ENCODE results near the gene LZIC.

LZIC gene

DNA sequence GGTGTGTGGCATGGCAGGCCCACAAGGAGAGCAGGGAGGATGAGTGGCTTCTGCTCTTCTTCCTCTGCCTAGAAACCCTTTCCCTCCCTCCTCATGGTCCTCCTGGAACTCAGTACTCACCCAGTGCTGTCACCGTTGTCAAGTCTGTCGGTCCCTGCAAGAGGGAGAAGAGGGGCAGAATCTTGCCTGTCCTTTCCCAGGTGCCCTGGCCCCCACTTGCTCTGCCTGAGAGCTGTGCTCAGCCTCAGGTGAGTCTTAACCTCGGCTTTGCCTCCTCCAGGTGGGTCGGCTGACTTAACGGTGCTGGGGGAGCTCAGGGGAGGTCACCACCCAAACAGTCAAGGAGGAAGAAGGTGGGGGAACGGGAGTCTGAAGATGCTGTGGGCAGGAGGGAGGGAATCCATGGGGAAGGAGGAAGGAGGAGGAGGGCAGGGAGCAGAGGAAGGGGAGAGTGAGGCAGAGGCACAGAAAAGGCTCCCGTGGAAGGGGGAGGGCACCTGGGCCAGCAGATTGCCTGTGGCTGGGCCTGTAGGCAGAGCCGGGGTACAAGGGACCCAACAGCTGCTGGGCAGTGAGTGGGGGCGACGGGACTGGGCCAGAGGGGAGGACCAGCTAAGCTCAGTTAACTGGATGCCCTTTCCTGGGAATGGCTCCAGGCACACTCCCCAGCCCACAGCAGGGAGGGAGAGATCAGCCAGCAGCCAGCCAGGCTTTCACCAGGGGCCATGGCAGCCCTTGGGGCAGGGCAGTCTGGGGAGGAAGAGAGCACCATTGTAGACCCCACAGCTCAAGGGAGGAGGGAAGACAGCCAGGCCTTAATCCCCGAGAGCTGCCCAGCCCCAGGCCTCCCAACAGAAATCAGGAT is 59.4 kb downstream of the LZIC start:
- no peak for DNase-seq

DNA sequence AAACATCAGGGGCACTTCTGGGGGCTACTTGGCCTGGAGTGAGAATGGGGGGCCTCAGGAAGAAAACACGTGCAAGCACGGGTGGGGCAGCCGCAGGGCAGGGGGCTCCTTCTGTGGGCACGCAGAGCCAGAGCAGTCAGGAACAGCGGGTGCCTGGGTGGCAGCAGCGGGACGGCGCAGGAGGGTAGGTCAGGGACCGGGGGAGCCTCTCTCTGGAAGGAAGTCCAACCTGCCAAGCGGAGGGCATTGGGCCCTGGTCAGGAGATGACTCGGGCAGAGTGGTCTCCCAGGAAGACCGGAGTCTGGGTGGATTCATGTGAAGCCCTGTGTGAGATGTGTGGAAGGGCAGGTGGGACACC is 60.3 kb downstream of the LZIC start:
- DNase-seq, result no peak

DNA sequence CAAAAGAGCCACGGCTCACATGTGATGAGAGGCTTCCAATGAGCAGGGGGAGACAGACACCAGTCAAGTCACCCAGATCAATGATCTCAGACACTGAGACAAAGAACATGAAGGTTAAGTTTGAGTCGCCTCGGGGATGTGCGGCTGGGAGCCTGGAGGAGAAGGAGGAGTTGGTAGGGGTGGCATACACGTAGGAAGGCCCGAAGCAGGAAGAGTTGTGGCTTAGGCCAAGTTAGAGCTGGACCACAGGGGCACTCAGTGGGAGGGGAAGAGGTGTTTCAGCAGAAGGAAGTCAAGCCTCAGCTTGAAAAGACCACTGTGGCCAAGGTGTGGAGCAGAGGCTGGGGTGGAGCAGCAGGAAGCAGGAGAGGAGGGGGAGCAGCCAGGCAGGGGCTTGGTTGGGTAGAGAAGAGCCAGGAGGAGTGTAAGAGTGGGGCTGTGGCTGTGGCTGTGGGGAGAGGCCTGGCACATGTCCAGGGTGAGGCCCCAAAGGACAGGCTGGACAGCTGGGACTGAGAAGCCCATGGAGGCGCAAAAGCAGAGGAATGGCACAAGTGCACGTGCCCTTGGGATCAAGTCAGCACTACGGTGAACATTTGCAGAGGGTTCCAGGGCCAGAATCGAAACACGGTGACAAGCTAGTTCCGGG is 60.8 kb downstream of the LZIC start:
- no peak for DNase-seq

DNA sequence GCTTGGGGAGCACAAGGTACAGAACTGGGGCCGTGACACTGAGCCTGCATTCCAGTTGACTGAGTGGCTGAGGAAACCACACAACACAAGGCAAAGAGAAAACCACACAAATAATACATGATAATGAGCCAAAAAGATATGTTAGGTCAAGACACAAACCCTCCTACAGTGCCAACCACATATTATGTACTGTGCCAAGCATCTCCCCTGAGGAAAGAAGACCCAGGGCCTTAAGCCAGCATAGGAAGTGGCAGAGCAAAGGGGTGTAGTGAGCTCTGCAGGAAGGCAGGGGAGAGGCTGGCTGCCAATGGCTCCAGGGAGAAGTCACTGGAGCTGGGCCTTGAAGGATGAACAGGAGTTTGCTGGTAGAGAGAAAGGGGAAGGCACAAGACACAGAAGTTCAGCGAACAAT is 61.3 kb downstream of the LZIC start:
- DNase-seq, result no peak
